K562 (cell line): ENCODE data around the gene LDLRAD3. TPM values are rescaled to one million over a fixed set of nuclear protein-coding genes. Genes with fewer than 3 reads are reported as not detected.

Source experiments
- ADNP ChIP-seq: fragments of 200-800 bp; sonication (Bioruptor generic); IDR thresholded peaks from 2 replicates; pipeline ENCODE4 v1.6.1; 2016; ENCODE audit warnings: missing genetic modification characterization, missing compliant biosample characterization
- BCOR ChIP-seq: fragments of 450-650 bp; IDR thresholded peaks from 2 replicates; pipeline ENCODE4 v1.6.1; 2016
- CBFA2T3 ChIP-seq: fragments of 450-650 bp; IDR thresholded peaks from 2 replicates; pipeline ENCODE4 v1.6.1; 2017
- CBFB ChIP-seq: sonication (generic); formaldehyde crosslinking; IDR thresholded peaks from 2 replicates; pipeline ENCODE4 v1.4.0; 2020; ENCODE audit warnings: mild to moderate bottlenecking, missing genetic modification reagents
- CCAR2 ChIP-seq: fragments of 200-400 bp; formaldehyde crosslinking; IDR thresholded peaks from 2 replicates; pipeline ENCODE4 v1.6.1; 2017; ENCODE audit warnings: mild to moderate bottlenecking, low read depth, low read length
- CREB1 ChIP-seq, 2 experiments: sonication (generic) in 1 of 2; formaldehyde crosslinking in 1 of 2; IDR thresholded peaks; 2 replicates each; pipeline versions ENCODE4 v1.6.1 to v1.8.0; 2012 to 2022; ENCODE audit warnings: inconsistent platforms in 1 of 2, mild to moderate bottlenecking in 1 of 2, missing genetic modification reagents in 1 of 2, moderate library complexity in 1 of 2
- DDX20 ChIP-seq: fragments of 450-650 bp; IDR thresholded peaks from 2 replicates; pipeline ENCODE4 v1.6.1; 2016; ENCODE audit warnings: missing genetic modification characterization, low read depth, mild to moderate bottlenecking, missing compliant biosample characterization, moderate library complexity
- ELF4 ChIP-seq: fragments of 450-650 bp; formaldehyde crosslinking; IDR thresholded peaks from 2 replicates; pipeline ENCODE4 v1.4.0; 2022; ENCODE audit warnings: missing genetic modification characterization
- FOXK2 ChIP-seq, 2 experiments: fragments of 450-650 bp; IDR thresholded peaks in 1 of 2; conservative IDR thresholded peaks in 1 of 2; 2 replicates each; pipeline ENCODE4 v1.6.1; 2016; ENCODE audit warnings: low read depth in 2 of 2, mild to moderate bottlenecking in 1 of 2
- HMG20A ChIP-seq: fragments of 450-650 bp; formaldehyde crosslinking; conservative IDR thresholded peaks from 2 replicates; pipeline ENCODE4 v1.4.0; 2020; ENCODE audit warnings: mild to moderate bottlenecking, mixed read lengths
- KLF16 ChIP-seq: IDR thresholded peaks from 2 replicates; pipeline ENCODE4 v1.6.1; 2016; ENCODE audit warnings: antibody characterized with exemption
- LCOR ChIP-seq: sonication (generic); formaldehyde crosslinking; IDR thresholded peaks from 2 replicates; pipeline ENCODE4 v1.8.0; 2022; ENCODE audit warnings: mild to moderate bottlenecking, missing genetic modification reagents
- MEF2A ChIP-seq: IDR thresholded peaks from 2 replicates; pipeline ENCODE4 v1.6.1; 2011; ENCODE audit warnings: low read depth, mild to moderate bottlenecking, low read length, moderate library complexity; ENCODE audit not compliant: control insufficient read depth
- MEF2D ChIP-seq: conservative IDR thresholded peaks from 2 replicates; pipeline ENCODE4 v1.6.1; 2016; ENCODE audit warnings: low read depth, missing genetic modification characterization, missing compliant biosample characterization
- MIER1 ChIP-seq: fragments of 450-650 bp; IDR thresholded peaks from 2 replicates; pipeline ENCODE4 v1.6.1; 2016; ENCODE audit warnings: antibody characterized with exemption, mild to moderate bottlenecking, low read depth
- NCOR1 ChIP-seq: fragments of 450-650 bp; IDR thresholded peaks from 2 replicates; pipeline ENCODE4 v1.6.1; 2016; ENCODE audit warnings: mild to moderate bottlenecking, moderate library complexity
- NFIC ChIP-seq: fragments of 450-650 bp; IDR thresholded peaks from 2 replicates; pipeline ENCODE4 v1.6.1; 2017; ENCODE audit warnings: mild to moderate bottlenecking, inconsistent platforms
- PML ChIP-seq: IDR thresholded peaks from 2 replicates; pipeline ENCODE4 v1.6.1; 2012; ENCODE audit warnings: low read length, inconsistent platforms
- POLR2AphosphoS5 ChIP-seq: IDR thresholded peaks from 2 replicates; pipeline ENCODE4 v1.6.1; 2011; ENCODE audit warnings: mild to moderate bottlenecking, low read depth, low read length, moderate library complexity; ENCODE audit not compliant: control insufficient read depth, insufficient read depth
- SMAD4 ChIP-seq: fragments of 250-450 bp; sonication (Bioruptor Pico); conservative IDR thresholded peaks from 2 replicates; pipeline ENCODE4 v1.8.0; 2021; ENCODE audit warnings: inconsistent platforms, mild to moderate bottlenecking, moderate library complexity
- SOX6 ChIP-seq: fragments of 450-650 bp; IDR thresholded peaks from 2 replicates; pipeline ENCODE4 v1.6.1; 2014; ENCODE audit warnings: mild to moderate bottlenecking
- TAL1 ChIP-seq: fragments of 450-650 bp; IDR thresholded peaks from 2 replicates; pipeline ENCODE4 v1.6.1; 2016; ENCODE audit warnings: mild to moderate bottlenecking
- TCF3 ChIP-seq: sonication (generic); formaldehyde crosslinking; IDR thresholded peaks from 2 replicates; pipeline ENCODE4 v1.4.0; 2020; ENCODE audit warnings: mild to moderate bottlenecking, missing genetic modification reagents
- TEAD4 ChIP-seq, 2 experiments: sonication (generic) in 1 of 2; formaldehyde crosslinking in 1 of 2; IDR thresholded peaks; 2 replicates each; pipeline versions ENCODE4 v1.6.1 to v1.8.0; 2012 to 2022; ENCODE audit warnings: borderline replicate concordance in 1 of 2, inconsistent platforms in 1 of 2, low read length in 1 of 2, mild to moderate bottlenecking in 1 of 2, missing genetic modification reagents in 1 of 2
- ZNF140 ChIP-seq: fragments of 250-450 bp; sonication (Bioruptor Pico); IDR thresholded peaks from 2 replicates; pipeline ENCODE4 v1.8.0; 2021; ENCODE audit warnings: moderate library complexity, mild to moderate bottlenecking, inconsistent platforms
- ZNF431 ChIP-seq: sonication (generic); formaldehyde crosslinking; IDR thresholded peaks from 2 replicates; pipeline ENCODE4 v1.8.0; 2022; ENCODE audit warnings: mild to moderate bottlenecking, missing genetic modification reagents
- polyA plus RNA-seq, 8 experiments: library from polyadenylated mRNA; depleted of rRNA in 4 of 8; stranded (reverse) in 5 of 8; unstranded in 3 of 8; fragments of >200 nt; fragmentation: Nextera tagmentation in 2 of 8; fragmentation: Illumina TruSeq in 1 of 8; extraction: Ambion mirVana in 2 of 8; extraction: Trizol in 1 of 8; gene quantifications; 2 replicates each; pipeline versions ENCODE4 v1.2.1 to v1.2.3, GENCODE V29; 2011 to 2014; ENCODE audit warnings: inconsistent platforms in 1 of 8, missing spikeins in 1 of 8
- total RNA-seq, 7 experiments: library from RNA; depleted of rRNA in 6 of 7; stranded (reverse); fragments of >200 nt in 6 of 7; fragmentation: Illumina TruSeq in 2 of 7; extraction: Trizol in 2 of 7; gene quantifications; 2 replicates each; pipeline versions ENCODE4 v1.2.1 to v1.2.3, GENCODE V29; 2011 to 2021; ENCODE audit warnings: low replicate concordance in 1 of 7
- TF ChIP-seq, protein P1 (sequence below): IDR thresholded peaks from 2 replicates; pipeline ENCODE4 v1.6.1; 2014; ENCODE audit warnings: antibody characterized with exemption
- TF ChIP-seq, protein P2 (sequence below): fragments of 450-650 bp; IDR thresholded peaks from 2 replicates; pipeline ENCODE4 v1.6.1; 2014; ENCODE audit warnings: low read depth, mild to moderate bottlenecking, moderate library complexity, borderline replicate concordance
- TF ChIP-seq, protein P3 (sequence below): fragments of 450-650 bp; formaldehyde crosslinking; IDR thresholded peaks from 2 replicates; pipeline ENCODE4 v1.4.0; 2022; ENCODE audit warnings: missing genetic modification characterization

Gene LDLRAD3
- total and polyA plus RNA-seq, 9 of the 15 experiments (the other 6 are each of a cell fraction or from before 2014, with no cell fraction given), result 0.73 to 7.2 (median 3.5) TPM

DNA sequence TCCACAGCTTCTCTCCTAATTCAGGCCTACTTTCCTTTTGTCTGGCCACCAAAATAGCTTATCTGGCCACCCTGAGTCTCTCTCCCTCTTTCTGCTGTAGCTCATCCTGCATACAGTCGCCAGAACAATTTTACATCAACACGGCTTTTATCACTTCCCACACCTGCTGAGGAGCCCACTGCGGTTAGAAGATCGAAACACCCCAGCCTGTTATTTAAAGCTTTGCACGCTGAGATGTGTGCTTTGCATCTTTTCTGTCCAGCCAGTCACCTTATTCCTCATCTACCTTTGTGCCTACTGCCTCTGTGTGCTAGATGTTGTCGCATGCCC lies 249.4 kb downstream of the LDLRAD3 start (continued):
- peak; percentile 78 for TF ChIP-seq SOX6
- TF ChIP-seq MIER1, result no peak
- TF ChIP-seq, protein P1, sequence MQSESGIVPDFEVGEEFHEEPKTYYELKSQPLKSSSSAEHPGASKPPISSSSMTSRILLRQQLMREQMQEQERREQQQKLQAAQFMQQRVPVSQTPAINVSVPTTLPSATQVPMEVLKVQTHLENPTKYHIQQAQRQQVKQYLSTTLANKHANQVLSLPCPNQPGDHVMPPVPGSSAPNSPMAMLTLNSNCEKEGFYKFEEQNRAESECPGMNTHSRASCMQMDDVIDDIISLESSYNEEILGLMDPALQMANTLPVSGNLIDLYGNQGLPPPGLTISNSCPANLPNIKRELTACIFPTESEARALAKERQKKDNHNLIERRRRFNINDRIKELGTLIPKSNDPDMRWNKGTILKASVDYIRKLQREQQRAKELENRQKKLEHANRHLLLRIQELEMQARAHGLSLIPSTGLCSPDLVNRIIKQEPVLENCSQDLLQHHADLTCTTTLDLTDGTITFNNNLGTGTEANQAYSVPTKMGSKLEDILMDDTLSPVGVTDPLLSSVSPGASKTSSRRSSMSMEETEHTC, result no peak
- no peak for TF ChIP-seq DDX20 (tag)
- TF ChIP-seq SMAD4 (CRISPR knock-in tag), result peak; percentile 53
- TF ChIP-seq POLR2AphosphoS5, result peak; percentile 71; the same call in 1 of the 2 replicates
- TF ChIP-seq NFIC, result peak; percentile 24; the same call in 1 of the 2 replicates
- peak; percentile 60 for TF ChIP-seq PML
- peak; percentile 83 for TF ChIP-seq NCOR1
- peak; percentile 46; the same call in 1 of the 2 replicates for TF ChIP-seq KLF16
- TF ChIP-seq LCOR (CRISPR knock-in tag), result peak; percentile 60
- TF ChIP-seq MEF2A, result peak; percentile 35; the same call in 1 of the 2 replicates
- TF ChIP-seq ELF4, result peak; percentile 48; the same call in 1 of the 2 replicates
- peak; percentile 37 for TF ChIP-seq CREB1 (IDR thresholded peaks at IDR 0.05)
- no peak for TF ChIP-seq CREB1 (CRISPR knock-in tag; IDR thresholded peaks at IDR 0.05)
- peak in 1 of 2 experiments; percentile 59; a peak in 1 of 4 replicates for TF ChIP-seq FOXK2 (conservative IDR thresholded peaks at IDR 0.05 in 1 of 2, IDR thresholded peaks at IDR 0.05 in 1 of 2; ENCODE audit: low read depth in 2 of 2)
- TF ChIP-seq, protein P2, sequence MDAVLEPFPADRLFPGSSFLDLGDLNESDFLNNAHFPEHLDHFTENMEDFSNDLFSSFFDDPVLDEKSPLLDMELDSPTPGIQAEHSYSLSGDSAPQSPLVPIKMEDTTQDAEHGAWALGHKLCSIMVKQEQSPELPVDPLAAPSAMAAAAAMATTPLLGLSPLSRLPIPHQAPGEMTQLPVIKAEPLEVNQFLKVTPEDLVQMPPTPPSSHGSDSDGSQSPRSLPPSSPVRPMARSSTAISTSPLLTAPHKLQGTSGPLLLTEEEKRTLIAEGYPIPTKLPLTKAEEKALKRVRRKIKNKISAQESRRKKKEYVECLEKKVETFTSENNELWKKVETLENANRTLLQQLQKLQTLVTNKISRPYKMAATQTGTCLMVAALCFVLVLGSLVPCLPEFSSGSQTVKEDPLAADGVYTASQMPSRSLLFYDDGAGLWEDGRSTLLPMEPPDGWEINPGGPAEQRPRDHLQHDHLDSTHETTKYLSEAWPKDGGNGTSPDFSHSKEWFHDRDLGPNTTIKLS, result no peak
- TF ChIP-seq ADNP (tag), result peak; percentile 95
- TF ChIP-seq BCOR, result peak; percentile 29; the same call in 1 of the 2 replicates
- peak; percentile 95 for TF ChIP-seq TCF3
- no peak for TF ChIP-seq HMG20A
- TF ChIP-seq ZNF431 (CRISPR knock-in tag), result no peak
- TF ChIP-seq CCAR2, result no peak
- peak; percentile 89 for TF ChIP-seq CBFA2T3
- peak; percentile 87; the same call in 1 of the 2 replicates for TF ChIP-seq CBFB (CRISPR knock-in tag)
- peak; percentile 86 for TF ChIP-seq TAL1
- no peak for TF ChIP-seq ZNF140 (CRISPR knock-in tag)
- TF ChIP-seq TEAD4 (IDR thresholded peaks at IDR 0.05; ENCODE audit: low read length), result peak; percentile 85
- TF ChIP-seq TEAD4 (CRISPR knock-in tag; IDR thresholded peaks at IDR 0.05; ENCODE audit: borderline replicate concordance), result no peak
- TF ChIP-seq, protein P3, sequence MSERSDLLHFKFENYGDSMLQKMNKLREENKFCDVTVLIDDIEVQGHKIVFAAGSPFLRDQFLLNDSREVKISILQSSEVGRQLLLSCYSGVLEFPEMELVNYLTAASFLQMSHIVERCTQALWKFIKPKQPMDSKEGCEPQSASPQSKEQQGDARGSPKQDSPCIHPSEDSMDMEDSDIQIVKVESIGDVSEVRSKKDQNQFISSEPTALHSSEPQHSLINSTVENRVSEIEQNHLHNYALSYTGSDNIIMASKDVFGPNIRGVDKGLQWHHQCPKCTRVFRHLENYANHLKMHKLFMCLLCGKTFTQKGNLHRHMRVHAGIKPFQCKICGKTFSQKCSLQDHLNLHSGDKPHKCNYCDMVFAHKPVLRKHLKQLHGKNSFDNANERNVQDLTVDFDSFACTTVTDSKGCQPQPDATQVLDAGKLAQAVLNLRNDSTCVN (CRISPR knock-in tag), result no peak
- TF ChIP-seq MEF2D (tag), result 0 out of 2 replicates have a peak, but pooled peaks have one; percentile 39
